Natural killer cell (primary cell): ENCODE results near the gene DERL2. TPM values are rescaled to one million over a fixed set of nuclear protein-coding genes. Genes with fewer than 3 reads are reported as not detected.
"Not testable (repeated sequence)": the region's sequence is repeated elsewhere in the genome, so short reads cannot be mapped to it uniquely, and the experiment has no call there.

Source experiments
- ATAC-seq, 3 donors: fragments of 150-1000 bp in 2 of 3; fragments of 200-7000 bp in 1 of 3; cut with Tn5 transposase; 1 replicate in 1 of 3; 2 replicates in 2 of 3; pipeline ENCODE4 v1.10.0; 2021; ENCODE audit warnings: mild to moderate bottlenecking in 2 of 3, moderate library complexity in 2 of 3
- DNase-seq, 2 donors: peaks; one replicate each; pipeline versions ENCODE4 v3.0.0 to v3.0.0-alpha.2; 2013 to 2021; ENCODE audit warnings: mixed read lengths in 1 of 2
- H3K27ac ChIP-seq: one replicate; pipeline ENCODE4 v1.5.1; 2013; ENCODE audit warnings: mild to moderate bottlenecking, low read length
- H3K27me3 ChIP-seq: one replicate; pipeline ENCODE4 v1.6.1; 2013; ENCODE audit warnings: low read length; ENCODE audit not compliant: control insufficient read depth, insufficient read depth
- H3K36me3 ChIP-seq: one replicate; pipeline ENCODE4 v1.6.1; 2013; ENCODE audit warnings: low read length; ENCODE audit not compliant: control insufficient read depth, insufficient read depth
- H3K4me1 ChIP-seq: one replicate; pipeline ENCODE4 v1.6.1; 2013; ENCODE audit warnings: low read length; ENCODE audit not compliant: control insufficient read depth, insufficient read depth
- H3K4me3 ChIP-seq: one replicate; pipeline ENCODE4 v1.5.1; 2013; ENCODE audit warnings: low read length
- H3K9me3 ChIP-seq: one replicate; pipeline ENCODE4 v1.6.1; 2013; ENCODE audit warnings: low read length; ENCODE audit not compliant: control insufficient read depth, insufficient read depth
- H3K27ac Mint-ChIP-seq, 2 donors: one replicate each; pipeline ENCODE4 v1.8.0; 2022; ENCODE audit warnings: mild to moderate bottlenecking in 2 of 2, mixed read lengths in 2 of 2, moderate library complexity in 1 of 2
- H3K27me3 Mint-ChIP-seq, 2 donors: one replicate each; pipeline ENCODE4 v1.8.0; 2022; ENCODE audit warnings: low read depth in 2 of 2, mixed read lengths in 2 of 2
- H3K36me3 Mint-ChIP-seq: one replicate; pipeline ENCODE4 v1.8.0; 2022; ENCODE audit warnings: mixed read lengths
- H3K4me1 Mint-ChIP-seq, 2 donors: one replicate each; pipeline ENCODE4 v1.8.0; 2022; ENCODE audit warnings: mixed read lengths in 2 of 2
- H3K4me3 Mint-ChIP-seq: one replicate; pipeline ENCODE4 v1.8.0; 2022; ENCODE audit warnings: mild to moderate bottlenecking, moderate library complexity, mixed read lengths
- H3K9me3 Mint-ChIP-seq, 2 donors: one replicate each; pipeline ENCODE4 v1.8.0; 2022; ENCODE audit warnings: mixed read lengths in 2 of 2
- CTCF ChIP-seq: fragments of 200-600 bp; IDR thresholded peaks from one replicate; pipeline ENCODE4 v1.8.0; 2022; ENCODE audit warnings: antibody characterized with exemption
- WGBS: methylation state at CpG from one replicate; pipeline ENCODE4 v1.1.7; 2013; ENCODE audit warnings: missing lambda C conversion rate; ENCODE audit not compliant: insufficient coverage; 5-methylcytosine and 5-hydroxymethylcytosine counted together
- intact Hi-C: fragments of 100-400 bp; cut with micrococcal nuclease; formaldehyde crosslinking; loops from one replicate; pipeline ENCODE4 v1.14.2; 2022
- total RNA-seq, 4 donors: library from RNA; stranded (reverse); fragments of 120-200 nt in 1 of 4; gene quantifications; one replicate each; pipeline versions ENCODE4 v1.2.3 to v1.2.4, GENCODE V29; 2013 to 2022

DERL2 gene
- total RNA-seq, 3 donors from 2014 or later (not counting 1 experiment from before 2014, with no cell fraction given), result 86.0 to 105 (median 94.3) TPM

DNA sequence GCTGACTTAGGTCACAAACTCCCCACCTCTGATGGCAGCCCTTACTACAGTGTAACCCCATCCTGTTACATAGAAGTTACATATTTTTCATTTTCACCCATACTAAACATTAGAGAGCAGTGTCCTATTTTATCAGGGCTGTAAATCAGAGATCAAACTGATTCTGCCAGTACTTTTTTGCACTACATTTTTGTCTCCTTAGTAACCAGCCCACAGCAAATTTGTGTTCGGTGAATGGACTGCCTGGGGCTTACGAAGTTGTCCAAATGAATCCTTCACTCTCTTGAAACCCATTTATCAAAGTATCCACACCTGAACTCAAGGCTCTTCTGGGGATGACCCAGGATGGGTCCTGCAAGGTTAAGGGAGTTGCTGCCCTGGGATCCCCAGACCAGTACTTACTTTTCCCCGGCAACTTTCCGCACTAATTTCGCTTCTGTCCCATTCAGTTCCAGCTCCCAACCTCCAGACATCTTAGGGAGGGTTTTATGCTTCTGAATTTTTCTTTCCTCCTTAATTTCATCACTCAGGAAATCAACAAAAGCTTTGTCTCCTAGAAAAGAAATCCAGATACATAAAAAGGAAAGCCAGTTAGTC is 48.2 kb downstream of the DERL2 start:
- Histone ChIP-seq H3K27me3 (no peaks in the 10 kb centered on the region), H3K4me1 (peaks cover 13% of the 10 kb centered on the region), H3K27ac (no peak overlapping the region), H3K4me3 (no peak overlapping the region), H3K36me3 (peaks cover 26% of the 10 kb centered on the region), H3K9me3 (no peaks in the 10 kb centered on the region)
- intact Hi-C loops, result loop anchor here (2.0 to 10.0 kb wide), 2 partner anchors 241 to 323 kb away; partner anchors contain the start of genes USP6 and ZNF232
- peak in 1 of 2 donors; percentile 20 for DNase-seq
- Mint-ChIP-seq H3K9me3 (no peaks in the 10 kb centered on the region), H3K4me1 (peaks cover 19 to 27% of the 10 kb centered on the region in 2 donors), H3K27me3 (no peaks in the 10 kb centered on the region), H3K36me3 (no peaks in the 10 kb centered on the region), H3K27ac (peak overlapping the region; percentile 75 to 92), H3K4me3 (peak overlapping the region; percentile 81)
- no peak for TF ChIP-seq CTCF
- ATAC-seq, result no peak
- 61% methylated on average over 5 of the region's 5 CpGs for WGBS

DNA sequence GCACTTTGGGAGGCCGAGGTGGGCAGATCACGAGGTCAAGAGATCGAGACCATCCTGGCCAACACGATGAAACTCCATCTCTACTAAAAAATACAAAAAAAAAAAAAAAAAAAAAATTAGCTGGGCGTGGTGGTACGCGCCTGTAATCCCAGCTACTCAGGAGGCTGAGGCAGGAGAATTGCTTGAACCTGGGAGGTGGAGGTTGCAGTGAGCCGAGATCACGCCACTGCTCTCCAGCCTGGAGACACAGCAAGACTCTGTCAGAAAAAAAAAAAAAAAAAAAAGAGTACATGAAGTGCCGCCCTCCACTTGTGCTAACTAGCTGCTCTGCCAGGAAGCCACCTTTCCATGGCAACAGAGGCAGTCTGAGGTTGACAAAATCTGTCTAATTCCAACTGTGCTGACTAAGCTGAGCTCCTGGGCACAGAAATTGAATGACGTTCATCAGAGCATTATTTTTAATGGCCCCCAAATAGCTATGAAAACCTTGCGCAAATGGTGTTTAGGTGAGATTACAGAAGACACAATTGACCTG is 50.1 kb downstream of the DERL2 start:
- Mint-ChIP-seq H3K4me3 (peak overlapping the region; percentile 17), H3K4me1 (peaks cover 24 to 32% of the 10 kb centered on the region in 2 donors)
- intact Hi-C loops, result loop anchor here (10.0 kb wide), 1 partner anchor 321 kb away; the partner anchor contains the start of genes USP6 and ZNF232
- not testable (repeated sequence) for H3K27me3 Mint-ChIP-seq, H3K36me3 Mint-ChIP-seq, H3K4me3 ChIP-seq, H3K27ac ChIP-seq, DNase-seq, H3K27me3 ChIP-seq, H3K9me3 Mint-ChIP-seq, ATAC-seq, H3K27ac Mint-ChIP-seq, H3K9me3 ChIP-seq
- H3K4me1 ChIP-seq, result peaks cover 13% of the 10 kb centered on the region
- 87% methylated on average over 7 of the region's 12 CpGs for WGBS
- H3K36me3 ChIP-seq, result peaks cover 43% of the 10 kb centered on the region

DNA sequence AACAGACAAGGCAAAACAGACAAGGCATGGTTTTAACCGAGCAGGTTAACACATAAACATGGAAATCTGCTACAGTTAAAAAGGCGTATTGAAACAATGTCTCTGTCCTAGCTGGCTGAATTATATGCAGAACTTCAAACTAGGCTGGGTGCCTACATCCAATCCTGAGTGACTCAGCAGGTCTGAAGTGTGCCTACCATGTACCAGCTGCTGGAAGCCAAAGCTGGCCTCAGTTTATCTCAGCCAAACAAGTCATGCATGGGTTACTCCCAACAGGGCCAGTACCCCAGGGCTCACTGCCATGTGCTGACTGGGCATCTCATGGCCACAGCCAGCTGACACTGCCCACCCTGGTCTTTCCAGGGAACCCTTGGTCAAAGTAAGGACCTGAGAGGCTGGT is 51.0 kb downstream of the DERL2 start:
- 98% methylated on average over 2 of the region's 2 CpGs for WGBS
- ATAC-seq, result no peak
- Histone ChIP-seq H3K9me3 (no peaks in the 10 kb centered on the region), H3K36me3 (peaks cover 49% of the 10 kb centered on the region), H3K27me3 (no peaks in the 10 kb centered on the region), H3K4me3 (no peak overlapping the region), H3K4me1 (peaks cover 13% of the 10 kb centered on the region), H3K27ac (no peak overlapping the region)
- no peak for TF ChIP-seq CTCF
- no peak overlapping the region for H3K27ac Mint-ChIP-seq
- peaks cover 28 to 37% of the 10 kb centered on the region in 2 donors for H3K4me1 Mint-ChIP-seq
- DNase-seq, result no peak
- H3K4me3 Mint-ChIP-seq, result no peak overlapping the region
- H3K9me3 Mint-ChIP-seq, result no peaks in the 10 kb centered on the region
- no peaks in the 10 kb centered on the region for H3K36me3 Mint-ChIP-seq
- H3K27me3 Mint-ChIP-seq, result no peaks in the 10 kb centered on the region
- intact Hi-C loops, result loop anchor here (10.0 kb wide), 1 partner anchor 320 kb away; the partner anchor contains the start of genes USP6 and ZNF232

- ATAC-seq (no peak), DNase-seq (no peak)
- Histone ChIP-seq H3K4me1 (no peaks in the 10 kb centered on the region), H3K27ac (no peak overlapping the region), H3K4me3 (no peak overlapping the region), H3K36me3 (peaks cover 70% of the 10 kb centered on the region), H3K27me3 (no peaks in the 10 kb centered on the region), H3K9me3 (no peaks in the 10 kb centered on the region)
- Mint-ChIP-seq H3K27ac (peak overlapping the region in 1 of 2 donors; percentile 24), H3K9me3 (no peaks in the 10 kb centered on the region), H3K36me3 (peaks cover 10% of the 10 kb centered on the region), H3K27me3 (no peaks in the 10 kb centered on the region), H3K4me1 (peaks cover 14 to 20% of the 10 kb centered on the region in 2 donors), H3K4me3 (no peak overlapping the region)
- intact Hi-C loops, result loop anchor here (10.0 kb wide), 1 partner anchor 317 kb away; the partner anchor contains the start of genes USP6 and ZNF232
- no peak for TF ChIP-seq CTCF
- 94% methylated on average over 3 of the region's 3 CpGs for WGBS
Measured at GRCh38 chr17:5431949-5432556, 53.9 kb downstream of the DERL2 start.

DNA sequence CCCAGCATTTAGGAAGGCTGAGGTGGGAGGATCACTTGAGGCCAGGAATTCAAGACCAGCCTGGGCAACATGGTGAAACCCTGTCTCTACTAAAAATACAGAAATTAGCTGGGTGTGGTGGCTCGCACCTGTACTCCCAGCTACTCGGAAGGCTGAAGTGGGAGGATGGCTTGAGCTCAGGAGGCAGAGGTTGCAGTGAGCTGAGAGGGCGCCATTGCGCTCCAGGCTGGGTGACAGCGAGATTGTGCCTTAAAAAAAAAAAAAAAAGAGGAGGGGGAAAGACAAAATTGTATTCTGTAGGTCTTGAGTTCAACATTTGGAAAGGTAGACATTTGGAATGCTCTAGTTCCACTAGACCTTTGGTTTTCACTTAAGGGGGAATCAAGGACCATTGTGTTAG is 54.7 kb downstream of the DERL2 start:
- ATAC-seq, H3K27ac ChIP-seq, H3K9me3 Mint-ChIP-seq, H3K4me3 Mint-ChIP-seq, DNase-seq, H3K27me3 ChIP-seq, H3K27me3 Mint-ChIP-seq, H3K4me3 ChIP-seq, H3K9me3 ChIP-seq, H3K4me1 ChIP-seq: not testable (repeated sequence)
- peak overlapping the region in 1 of 2 donors; percentile 70 for H3K27ac Mint-ChIP-seq
- H3K36me3 Mint-ChIP-seq, result peaks cover 10% of the 10 kb centered on the region
- peaks cover 12 to 14% of the 10 kb centered on the region in 2 donors for H3K4me1 Mint-ChIP-seq
- H3K36me3 ChIP-seq, result peaks cover 70% of the 10 kb centered on the region
- intact Hi-C loops, result loop anchor here (10.0 kb wide), 1 partner anchor 316 kb away; the partner anchor contains the start of genes USP6 and ZNF232
- WGBS, result 79% methylated on average over 5 of the region's 5 CpGs
